Measurements from ENCODE around the gene ZFAND3. TPM values are rescaled to one million over a fixed set of nuclear protein-coding genes. Genes with fewer than 3 reads are reported as not detected.

The ZFAND3 gene
- polyA plus RNA-seq, 1 donor (not counting 4 experiments of a cell fraction or from before 2014, with no cell fraction given): 19.6 TPM

DNA sequence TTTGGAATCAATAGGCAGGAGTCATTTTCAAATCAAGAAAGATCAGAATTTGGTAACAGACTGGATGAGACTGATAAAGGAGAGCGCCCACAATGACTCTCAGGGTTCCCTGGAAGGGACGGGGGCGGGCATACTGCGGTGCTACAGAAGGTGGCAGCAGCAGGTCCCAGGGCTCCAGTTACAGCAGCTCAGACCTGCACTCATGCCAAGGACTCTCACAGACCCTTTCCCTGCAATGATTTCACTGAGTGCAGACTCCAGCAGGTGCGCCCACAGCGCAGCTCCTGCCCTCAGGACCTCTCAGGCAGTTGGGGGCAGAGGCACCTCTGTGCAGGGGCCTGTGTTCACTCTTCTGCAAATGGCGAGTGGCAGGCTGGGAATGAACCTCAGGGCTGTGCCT, 359.8 kb downstream of the ZFAND3 start:
- no peak overlapping the region for H3K4me3 ChIP-seq (ENCODE audit: control insufficient read depth in 2 of 3, extremely low read depth in 1 of 3, insufficient read depth in 2 of 3, low read depth in 1 of 3, low read length in 3 of 3)
- no peaks in the 10 kb centered on the region for H3K27me3 ChIP-seq (ENCODE audit: control insufficient read depth, extremely low read depth, insufficient read depth, low read length)
- no peak for TF ChIP-seq EZH2 (IDR thresholded peaks at IDR 0.05; ENCODE audit: low read length)
- TF ChIP-seq, protein P1, sequence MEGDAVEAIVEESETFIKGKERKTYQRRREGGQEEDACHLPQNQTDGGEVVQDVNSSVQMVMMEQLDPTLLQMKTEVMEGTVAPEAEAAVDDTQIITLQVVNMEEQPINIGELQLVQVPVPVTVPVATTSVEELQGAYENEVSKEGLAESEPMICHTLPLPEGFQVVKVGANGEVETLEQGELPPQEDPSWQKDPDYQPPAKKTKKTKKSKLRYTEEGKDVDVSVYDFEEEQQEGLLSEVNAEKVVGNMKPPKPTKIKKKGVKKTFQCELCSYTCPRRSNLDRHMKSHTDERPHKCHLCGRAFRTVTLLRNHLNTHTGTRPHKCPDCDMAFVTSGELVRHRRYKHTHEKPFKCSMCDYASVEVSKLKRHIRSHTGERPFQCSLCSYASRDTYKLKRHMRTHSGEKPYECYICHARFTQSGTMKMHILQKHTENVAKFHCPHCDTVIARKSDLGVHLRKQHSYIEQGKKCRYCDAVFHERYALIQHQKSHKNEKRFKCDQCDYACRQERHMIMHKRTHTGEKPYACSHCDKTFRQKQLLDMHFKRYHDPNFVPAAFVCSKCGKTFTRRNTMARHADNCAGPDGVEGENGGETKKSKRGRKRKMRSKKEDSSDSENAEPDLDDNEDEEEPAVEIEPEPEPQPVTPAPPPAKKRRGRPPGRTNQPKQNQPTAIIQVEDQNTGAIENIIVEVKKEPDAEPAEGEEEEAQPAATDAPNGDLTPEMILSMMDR (optimal IDR thresholded peaks at IDR 0.05 in 1 of 3, IDR thresholded peaks at IDR 0.05 in 1 of 3, conservative IDR thresholded peaks at IDR 0.05 in 1 of 3; ENCODE audit: extremely low read depth in 1 of 3, insufficient read depth in 2 of 3, low read length in 3 of 3): peak in 1 of 3 experiments; percentile 20
- DNase-seq (ENCODE audit: low read depth, low spot score): no peak
- dilution Hi-C loops (cut with MboI; ENCODE audit: extremely low pct_ligation_motif_present, low sequenced_read_pairs): no loop called here
- no peaks in the 10 kb centered on the region for H3K9me1 ChIP-seq (ENCODE audit: control insufficient read depth, extremely low read depth, insufficient read depth, low read length)
- H3K79me2 ChIP-seq (ENCODE audit: control insufficient read depth, insufficient read depth, low read length): no peaks in the 10 kb centered on the region
- no peaks in the 10 kb centered on the region for H3K9me3 ChIP-seq (ENCODE audit: control insufficient read depth, low read depth, low read length)
- no peak overlapping the region for H3K27ac ChIP-seq (ENCODE audit: control insufficient read depth, insufficient read depth, low read length)
- H3K4me1 ChIP-seq (ENCODE audit: control insufficient read depth, extremely low read depth, insufficient read depth, low read length): no peaks in the 10 kb centered on the region
- no peak overlapping the region for H3K4me2 ChIP-seq (ENCODE audit: control insufficient read depth, extremely low read depth, insufficient read depth, low read depth, low read length)
- no peak overlapping the region for H2AFZ ChIP-seq (ENCODE audit: control insufficient read depth, low read length)
- no peak overlapping the region for H3K9ac ChIP-seq (ENCODE audit: control insufficient read depth, extremely low read depth, insufficient read depth, low read length)
- no peak for FAIRE-seq
- no peaks in the 10 kb centered on the region for H4K20me1 ChIP-seq (ENCODE audit: control insufficient read depth, extremely low read depth, insufficient read depth, low read length)
- peaks cover 0 to 3% of the 10 kb centered on the region in 2 experiments for H3K36me3 ChIP-seq (ENCODE audit: control insufficient read depth in 2 of 2, extremely low read depth in 1 of 2, insufficient read depth in 2 of 2, low read length in 2 of 2)

DNA sequence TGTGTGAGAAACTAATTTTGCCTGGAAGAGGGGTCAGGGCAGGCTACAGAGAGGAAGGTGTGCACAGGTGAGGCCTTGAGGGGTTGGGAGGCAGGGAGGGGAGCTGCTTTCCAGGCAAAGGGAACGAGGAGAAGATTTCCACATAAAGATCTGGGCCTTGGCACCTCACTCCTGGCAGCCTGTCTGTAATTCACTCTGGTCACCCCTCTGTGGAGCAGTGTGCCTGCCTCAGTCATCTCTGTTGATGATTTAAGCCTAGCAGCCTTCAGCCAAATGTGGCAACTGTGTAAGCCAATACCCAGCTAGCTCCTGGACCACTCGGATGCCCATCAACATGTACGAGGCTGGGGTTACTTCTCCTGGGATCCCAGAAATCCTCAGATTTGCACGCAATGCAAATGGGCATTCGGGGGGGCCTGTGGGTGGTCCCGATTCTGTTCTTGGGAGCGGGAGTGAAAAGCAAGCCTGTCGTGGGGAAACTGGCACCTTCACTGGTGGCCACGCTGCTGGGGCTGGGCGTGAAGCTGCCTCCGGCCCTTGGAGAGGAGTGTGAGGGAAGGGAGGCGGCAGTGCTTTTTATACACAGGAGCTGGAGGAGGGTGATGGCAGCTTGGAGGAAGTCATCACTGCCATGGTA, 360.4 kb downstream of the ZFAND3 start:
- H3K9me1 ChIP-seq (ENCODE audit: control insufficient read depth, extremely low read depth, insufficient read depth, low read length): no peaks in the 10 kb centered on the region
- no peaks in the 10 kb centered on the region for H3K4me1 ChIP-seq (ENCODE audit: control insufficient read depth, extremely low read depth, insufficient read depth, low read length)
- no peak for TF ChIP-seq EZH2 (IDR thresholded peaks at IDR 0.05; ENCODE audit: low read length)
- TF ChIP-seq, protein P1 (optimal IDR thresholded peaks at IDR 0.05 in 1 of 3, IDR thresholded peaks at IDR 0.05 in 1 of 3, conservative IDR thresholded peaks at IDR 0.05 in 1 of 3; ENCODE audit: extremely low read depth in 1 of 3, insufficient read depth in 2 of 3, low read length in 3 of 3): peak in 1 of 3 experiments; percentile 22
- FAIRE-seq: no peak
- no peaks in the 10 kb centered on the region for H3K9me3 ChIP-seq (ENCODE audit: control insufficient read depth, low read depth, low read length)
- no peak overlapping the region for H3K4me3 ChIP-seq (ENCODE audit: control insufficient read depth in 2 of 3, extremely low read depth in 1 of 3, insufficient read depth in 2 of 3, low read depth in 1 of 3, low read length in 3 of 3)
- no peak overlapping the region for H3K9ac ChIP-seq (ENCODE audit: control insufficient read depth, extremely low read depth, insufficient read depth, low read length)
- DNase-seq (ENCODE audit: low read depth, low spot score): no peak
- no peak overlapping the region for H3K4me2 ChIP-seq (ENCODE audit: control insufficient read depth, extremely low read depth, insufficient read depth, low read depth, low read length)
- no peaks in the 10 kb centered on the region for H3K79me2 ChIP-seq (ENCODE audit: control insufficient read depth, insufficient read depth, low read length)
- no peak overlapping the region for H3K27ac ChIP-seq (ENCODE audit: control insufficient read depth, insufficient read depth, low read length)
- dilution Hi-C loops (cut with MboI; ENCODE audit: extremely low pct_ligation_motif_present, low sequenced_read_pairs): no loop called here
- H4K20me1 ChIP-seq (ENCODE audit: control insufficient read depth, extremely low read depth, insufficient read depth, low read length): no peaks in the 10 kb centered on the region
- H3K36me3 ChIP-seq (ENCODE audit: control insufficient read depth in 2 of 2, extremely low read depth in 1 of 2, insufficient read depth in 2 of 2, low read length in 2 of 2): peaks cover 0 to 3% of the 10 kb centered on the region in 2 experiments
- no peak overlapping the region for H2AFZ ChIP-seq (ENCODE audit: control insufficient read depth, low read length)
- no peaks in the 10 kb centered on the region for H3K27me3 ChIP-seq (ENCODE audit: control insufficient read depth, extremely low read depth, insufficient read depth, low read length)

Measured in keratinocyte (primary cell).